T-cell (primary cell): ENCODE measurements around the gene PRKN. TPM values are rescaled to one million over a fixed set of nuclear protein-coding genes. Genes with fewer than 3 reads are reported as not detected.

Source experiments
- ATAC-seq, 4 experiments: fragments of 200-7000 bp in 3 of 4; fragments of 150-1000 bp in 1 of 4; cut with Tn5 transposase; replicated peaks in 1 of 4; 1 replicate in 3 of 4; 2 replicates in 1 of 4; pipeline ENCODE4 v1.10.0; 2021; ENCODE audit warnings: moderate library complexity in 3 of 4, mild to moderate bottlenecking in 2 of 4, moderate number of reproducible peaks in 1 of 4
- CTCF ChIA-PET, 2 donors: fragments of 300-600 bp; sonication (Branson Sonifier 250); formaldehyde crosslinking; loops; one replicate each; lab custom pipeline; 2022; ENCODE audit warnings: antibody characterized with exemption in 2 of 2; lab: Charles Lee
- POLR2A ChIA-PET, 2 donors: fragments of 300-600 bp; sonication (Branson Sonifier 250); formaldehyde crosslinking; loops; one replicate each; lab custom pipeline; 2022; ENCODE audit warnings: antibody characterized with exemption in 2 of 2; lab: Charles Lee
- DNase-seq, 35 experiments: peaks; one replicate each; pipeline versions ENCODE4 v3.0.0 to v3.0.0-alpha.2; 2013 to 2023
- H3K27ac ChIP-seq: one replicate; pipeline ENCODE4 v1.5.1; 2013; ENCODE audit warnings: low read length
- H3K27me3 ChIP-seq, 2 experiments: replicated peaks in 1 of 2; 1 replicate in 1 of 2; 2 replicates in 1 of 2; pipeline versions ENCODE4 v1.6.1 to v1.7.0; 2013; ENCODE audit warnings: low read length in 1 of 2, mixed read lengths in 1 of 2; ENCODE audit not compliant: control insufficient read depth in 2 of 2, insufficient read depth in 2 of 2; ENCODE audit errors: extremely low read depth in 1 of 2
- H3K36me3 ChIP-seq, 2 donors: 1 replicate in 1 of 2; 2 replicates in 1 of 2; pipeline versions ENCODE4 v1.6.1 to v1.7.0; 2013; ENCODE audit warnings: low read length in 1 of 2; ENCODE audit not compliant: control insufficient read depth in 2 of 2, insufficient read depth in 1 of 2; ENCODE audit errors: extremely low read depth in 1 of 2
- H3K4me1 ChIP-seq, 2 experiments: 1 replicate in 1 of 2; 2 replicates in 1 of 2; pipeline versions ENCODE4 v1.6.1 to v1.7.0; 2013; ENCODE audit warnings: low read length in 2 of 2, mixed read lengths in 1 of 2; ENCODE audit not compliant: insufficient read depth in 2 of 2, control insufficient read depth in 1 of 2; ENCODE audit errors: extremely low read depth in 1 of 2
- H3K4me3 ChIP-seq, 2 donors: 1 replicate in 1 of 2; 2 replicates in 1 of 2; pipeline versions ENCODE4 v1.5.1 to v1.7.0; 2013; ENCODE audit warnings: mild to moderate bottlenecking in 2 of 2, low read length in 1 of 2, moderate library complexity in 1 of 2; ENCODE audit not compliant: control insufficient read depth in 1 of 2; ENCODE audit errors: extremely low read depth in 1 of 2
- H3K9me3 ChIP-seq: 2 replicates; pipeline ENCODE4 v1.7.0; 2013
- H3K27ac Mint-ChIP-seq, 2 donors: one replicate each; pipeline ENCODE4 v1.8.0; 2020 to 2021; ENCODE audit warnings: mild to moderate bottlenecking in 2 of 2, mixed read lengths in 2 of 2
- H3K27me3 Mint-ChIP-seq, 2 donors: one replicate each; pipeline ENCODE4 v1.8.0; 2021 to 2022; ENCODE audit warnings: mixed read lengths in 2 of 2
- H3K36me3 Mint-ChIP-seq: one replicate; pipeline ENCODE4 v1.8.0; 2021; ENCODE audit warnings: mixed read lengths
- H3K4me1 Mint-ChIP-seq, 3 donors: one replicate each; pipeline ENCODE4 v1.8.0; 2020 to 2022; ENCODE audit warnings: mixed read lengths in 3 of 3, mild to moderate bottlenecking in 1 of 3
- H3K4me3 Mint-ChIP-seq, 3 donors: one replicate each; pipeline ENCODE4 v1.8.0; 2020 to 2022; ENCODE audit warnings: mild to moderate bottlenecking in 3 of 3, mixed read lengths in 3 of 3, moderate library complexity in 3 of 3
- H3K9me3 Mint-ChIP-seq, 3 donors: one replicate each; pipeline ENCODE4 v1.8.0; 2020 to 2022; ENCODE audit warnings: mixed read lengths in 3 of 3
- WGBS: methylation state at CpG from one replicate; pipeline ENCODE4 v1.1.5; 2013; ENCODE audit warnings: missing lambda C conversion rate; ENCODE audit not compliant: insufficient coverage; 5-methylcytosine and 5-hydroxymethylcytosine counted together
- total RNA-seq, 35 experiments: library from RNA in 6 of 35; stranded (reverse) in 6 of 35; fragments of 120-200 nt in 1 of 35; gene quantifications; one replicate each; pipeline versions ENCODE4 v1.2.1 to v1.2.4 and lab custom pipeline; 2013 to 2026

The PRKN gene
- total RNA-seq, 5 donors from 2014 or later (not counting 1 experiment from before 2014, with no cell fraction given): 3.4 to 7.7 (median 6.1) TPM

GRCh38 chr6:162605881-162606280 is 121.7 kb downstream of the PRKN start:
- no peaks in the 10 kb centered on the region for H3K4me1 Mint-ChIP-seq
- no peaks in the 10 kb centered on the region for H3K9me3 ChIP-seq
- H3K4me3 Mint-ChIP-seq: no peak overlapping the region
- WGBS: no CpG with 5 or more reads among the region's 1 CpG
- no peak overlapping the region for H3K27ac ChIP-seq
- H3K27me3 Mint-ChIP-seq: no peaks in the 10 kb centered on the region
- H3K27me3 ChIP-seq: no peaks in the 10 kb centered on the region
- no peaks in the 10 kb centered on the region for H3K36me3 Mint-ChIP-seq
- H3K36me3 ChIP-seq: no peaks in the 10 kb centered on the region
- no peak for DNase-seq
- ATAC-seq: no peak
- no peaks in the 10 kb centered on the region for H3K4me1 ChIP-seq
- H3K9me3 Mint-ChIP-seq: peaks cover 0 to 7% (median 0%) of the 10 kb centered on the region in 3 donors
- ChIA-PET CTCF (no interaction called here), POLR2A (no interaction called here)
- H3K4me3 ChIP-seq: no peak overlapping the region
- no peak overlapping the region for H3K27ac Mint-ChIP-seq

- Histone ChIP-seq H3K27ac (no peak overlapping the region), H3K4me3 (no peak overlapping the region), H3K9me3 (no peaks in the 10 kb centered on the region), H3K36me3 (no peaks in the 10 kb centered on the region), H3K27me3 (no peaks in the 10 kb centered on the region), H3K4me1 (no peaks in the 10 kb centered on the region)
- Mint-ChIP-seq H3K36me3 (no peaks in the 10 kb centered on the region), H3K4me1 (no peaks in the 10 kb centered on the region), H3K4me3 (no peak overlapping the region), H3K27me3 (no peaks in the 10 kb centered on the region), H3K9me3 (peaks cover 0 to 7% (median 0%) of the 10 kb centered on the region in 3 donors), H3K27ac (no peak overlapping the region)
- ChIA-PET CTCF (no interaction called here), POLR2A (no interaction called here)
- ATAC-seq (no peak), DNase-seq (no peak)
- 96% methylated on average over 6 of the region's 13 CpGs for WGBS
Observed at GRCh38 chr6:162603231-162604015, 124.1 kb downstream of the PRKN start.

- 84% methylated on average over 4 of the region's 6 CpGs for WGBS
- H3K4me1 ChIP-seq: no peaks in the 10 kb centered on the region
- H3K4me3 ChIP-seq: no peak overlapping the region
- Mint-ChIP-seq H3K27ac (no peak overlapping the region), H3K9me3 (peaks cover 0 to 7% (median 0%) of the 10 kb centered on the region in 3 donors), H3K36me3 (no peaks in the 10 kb centered on the region), H3K27me3 (no peaks in the 10 kb centered on the region), H3K4me1 (no peaks in the 10 kb centered on the region), H3K4me3 (no peak overlapping the region)
- H3K27ac ChIP-seq: no peak overlapping the region
- ATAC-seq (no peak), DNase-seq (no peak)
- no peaks in the 10 kb centered on the region for H3K36me3 ChIP-seq
- CTCF ChIA-PET: no interaction called here
- POLR2A ChIA-PET: no interaction called here
- no peaks in the 10 kb centered on the region for H3K9me3 ChIP-seq
- no peaks in the 10 kb centered on the region for H3K27me3 ChIP-seq
Observed at GRCh38 chr6:162602759-162603158, 124.8 kb downstream of the PRKN start.

GRCh38 chr6:162596676-162597075 is 130.9 kb downstream of the PRKN start:
- Histone ChIP-seq H3K9me3 (no peaks in the 10 kb centered on the region), H3K36me3 (no peaks in the 10 kb centered on the region), H3K27me3 (no peaks in the 10 kb centered on the region), H3K4me1 (no peaks in the 10 kb centered on the region), H3K27ac (no peak overlapping the region), H3K4me3 (no peak overlapping the region)
- no peaks in the 10 kb centered on the region for H3K27me3 Mint-ChIP-seq
- no peaks in the 10 kb centered on the region for H3K4me1 Mint-ChIP-seq
- no peak overlapping the region for H3K4me3 Mint-ChIP-seq
- CTCF ChIA-PET: no interaction called here
- no peak for ATAC-seq
- WGBS: no CpG with 5 or more reads among the region's 5 CpGs
- no peak for DNase-seq
- POLR2A ChIA-PET: no interaction called here
- no peaks in the 10 kb centered on the region for H3K36me3 Mint-ChIP-seq
- peaks cover 0 to 4% (median 0%) of the 10 kb centered on the region in 3 donors for H3K9me3 Mint-ChIP-seq
- no peak overlapping the region for H3K27ac Mint-ChIP-seq

GRCh38 chr6:162591517-162591916 is 136.0 kb downstream of the PRKN start:
- no peak overlapping the region for H3K27ac ChIP-seq
- H3K4me1 ChIP-seq: no peaks in the 10 kb centered on the region
- no peaks in the 10 kb centered on the region for H3K4me1 Mint-ChIP-seq
- no peaks in the 10 kb centered on the region for H3K9me3 ChIP-seq
- H3K4me3 ChIP-seq: no peak overlapping the region
- DNase-seq (no peak), ATAC-seq (no peak)
- H3K36me3 Mint-ChIP-seq: no peaks in the 10 kb centered on the region
- POLR2A ChIA-PET: no interaction called here
- peaks cover 2 to 3% (median 3%) of the 10 kb centered on the region in 3 donors for H3K9me3 Mint-ChIP-seq
- CTCF ChIA-PET: interaction anchor here in 1 of 2 donors (0.7 kb wide), 1 partner anchor 18 kb away, joined by 3 read pairs; no protein-coding TSS in a partner anchor
- H3K4me3 Mint-ChIP-seq: no peak overlapping the region
- H3K27me3 Mint-ChIP-seq: no peaks in the 10 kb centered on the region
- H3K27me3 ChIP-seq: no peaks in the 10 kb centered on the region
- no peaks in the 10 kb centered on the region for H3K36me3 ChIP-seq
- no peak overlapping the region for H3K27ac Mint-ChIP-seq

DNA sequence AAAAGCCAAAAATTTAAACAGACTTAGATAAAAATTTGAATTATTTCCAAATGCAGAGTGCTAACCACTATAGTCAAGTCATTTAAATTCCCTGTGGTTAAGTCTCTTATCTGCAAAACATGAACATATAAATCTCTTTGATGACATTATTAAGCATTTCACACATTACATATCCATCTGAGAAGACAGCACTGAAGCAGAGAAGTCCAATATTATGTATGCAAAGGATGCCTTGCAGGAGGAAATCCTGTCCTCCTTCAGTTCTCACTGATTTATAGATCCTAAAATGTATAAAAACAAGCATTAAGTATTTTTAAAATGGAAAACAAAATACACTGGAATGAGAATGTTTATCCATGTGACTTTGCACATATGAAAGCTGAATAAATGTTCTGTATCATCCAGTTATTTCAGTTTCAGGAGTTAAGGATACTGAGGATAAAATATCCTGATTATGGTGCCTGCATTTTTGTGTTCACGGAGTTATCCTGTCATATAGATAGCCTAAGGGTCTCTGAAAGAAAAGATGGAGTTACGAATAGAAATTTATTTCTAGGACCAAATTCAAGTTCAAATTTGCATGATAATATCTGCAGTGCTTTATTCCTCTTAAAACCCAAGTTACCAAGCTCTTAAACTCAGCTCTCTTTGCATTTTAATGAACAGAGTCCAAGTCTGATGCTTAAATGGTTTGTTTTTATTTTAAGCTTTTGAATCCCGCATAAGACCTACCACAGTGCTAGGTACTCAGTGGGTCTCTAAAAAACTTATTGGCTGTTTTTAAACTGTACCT is 145.4 kb downstream of the PRKN start:
- Histone ChIP-seq H3K4me1 (no peaks in the 10 kb centered on the region), H3K27me3 (no peaks in the 10 kb centered on the region), H3K27ac (no peak overlapping the region), H3K36me3 (no peaks in the 10 kb centered on the region), H3K4me3 (no peak overlapping the region), H3K9me3 (no peaks in the 10 kb centered on the region)
- Mint-ChIP-seq H3K27ac (no peak overlapping the region), H3K9me3 (peaks cover 0 to 4% (median 0%) of the 10 kb centered on the region in 3 donors), H3K27me3 (no peaks in the 10 kb centered on the region), H3K4me1 (no peaks in the 10 kb centered on the region), H3K36me3 (no peaks in the 10 kb centered on the region), H3K4me3 (no peak overlapping the region)
- ChIA-PET CTCF (no interaction called here), POLR2A (no interaction called here)
- WGBS: no CpG with 5 or more reads among the region's 3 CpGs
- ATAC-seq (no peak), DNase-seq (no peak)
